Esophagus muscularis mucosa (tissue), 3 donors: ENCODE data around the gene SART1.

Experiments used
- EP300 ChIP-seq: sonication (generic); formaldehyde crosslinking; IDR thresholded peaks from one replicate; pipeline ENCODE4 v1.6.1; 2017; ENCODE audit warnings: antibody characterized with exemption
- TF ChIP-seq, protein P1 (sequence below), 3 experiments: fragments of 200-600 bp in 2 of 3; fragments of 450-650 bp in 1 of 3; sonication (generic) in 2 of 3; IDR thresholded peaks; one replicate each; pipeline ENCODE4 v1.5.1; 2017 to 2019; ENCODE audit warnings: antibody characterized with exemption in 3 of 3, mild to moderate bottlenecking in 2 of 3, moderate library complexity in 1 of 3

DNA sequence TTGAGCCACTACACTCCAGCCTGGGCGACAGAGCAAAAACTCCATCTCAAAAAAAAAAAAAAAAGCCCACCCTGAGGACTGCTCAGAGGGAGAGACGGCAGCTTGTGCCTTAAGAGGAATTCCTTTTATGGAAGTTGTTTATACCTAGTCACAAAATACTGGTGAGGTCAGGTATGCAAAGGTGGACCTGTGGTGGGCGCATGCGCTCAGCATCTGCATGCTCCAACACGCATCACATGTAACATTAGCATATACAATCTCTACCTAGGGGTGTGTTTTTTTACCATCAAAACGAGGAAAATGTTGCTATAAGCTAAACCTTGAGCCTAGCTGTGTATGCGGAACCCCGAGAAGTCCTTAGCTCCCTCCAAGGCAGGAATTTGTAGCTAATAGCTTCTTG lies 6.8 kb upstream of the SART1 start:
- TF ChIP-seq EP300 = no peak
- TF ChIP-seq, protein P1, sequence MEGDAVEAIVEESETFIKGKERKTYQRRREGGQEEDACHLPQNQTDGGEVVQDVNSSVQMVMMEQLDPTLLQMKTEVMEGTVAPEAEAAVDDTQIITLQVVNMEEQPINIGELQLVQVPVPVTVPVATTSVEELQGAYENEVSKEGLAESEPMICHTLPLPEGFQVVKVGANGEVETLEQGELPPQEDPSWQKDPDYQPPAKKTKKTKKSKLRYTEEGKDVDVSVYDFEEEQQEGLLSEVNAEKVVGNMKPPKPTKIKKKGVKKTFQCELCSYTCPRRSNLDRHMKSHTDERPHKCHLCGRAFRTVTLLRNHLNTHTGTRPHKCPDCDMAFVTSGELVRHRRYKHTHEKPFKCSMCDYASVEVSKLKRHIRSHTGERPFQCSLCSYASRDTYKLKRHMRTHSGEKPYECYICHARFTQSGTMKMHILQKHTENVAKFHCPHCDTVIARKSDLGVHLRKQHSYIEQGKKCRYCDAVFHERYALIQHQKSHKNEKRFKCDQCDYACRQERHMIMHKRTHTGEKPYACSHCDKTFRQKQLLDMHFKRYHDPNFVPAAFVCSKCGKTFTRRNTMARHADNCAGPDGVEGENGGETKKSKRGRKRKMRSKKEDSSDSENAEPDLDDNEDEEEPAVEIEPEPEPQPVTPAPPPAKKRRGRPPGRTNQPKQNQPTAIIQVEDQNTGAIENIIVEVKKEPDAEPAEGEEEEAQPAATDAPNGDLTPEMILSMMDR (IDR thresholded peaks at IDR 0.05) = no peak
